SIG-M5 treated with dmso at 0.1 percent for 504 hours (cell line): ENCODE data around the gene OGFR.

Experiments used
- DNase-seq: peaks from one replicate; lab custom pipeline; 2025; ENCODE audit not compliant: unreplicated experiment; lab: John Stamatoyannopoulos, UW

Gene OGFR

GRCh38 chr20:62856931-62857619 lies 52.4 kb downstream of the OGFR start:
- DNase-seq: no peak

GRCh38 chr20:62858058-62858830 lies 53.6 kb downstream of the OGFR start:
- DNase-seq: no peak

GRCh38 chr20:62859721-62860120 lies 55.1 kb downstream of the OGFR start:
- DNase-seq: no peak

GRCh38 chr20:62860391-62860923 lies 55.8 kb downstream of the OGFR start:
- DNase-seq: peak; percentile 32

GRCh38 chr20:62860924-62861691 lies 56.5 kb downstream of the OGFR start:
- no peak for DNase-seq

GRCh38 chr20:62861726-62862336 lies 57.2 kb downstream of the OGFR start, which contains the start of gene TCFL5:
TCFL5 (minus strand) TSS chr20:62861822; CDS start chr20:62861670, 152 bp downstream.
- peak; percentile 87 for DNase-seq
